ENCODE results near the gene VWA5B1. TPM values are rescaled to one million over a fixed set of nuclear protein-coding genes. Genes with fewer than 3 reads are reported as not detected.

The VWA5B1 gene
- total and polyA plus RNA-seq, 2 donors (not counting 3 experiments of a cell fraction or from before 2014, with no cell fraction given) = not detected

GRCh38 chr1:20373764-20374163, 83.1 kb downstream of the VWA5B1 start:
- no peaks in the 10 kb centered on the region for H3K4me1 ChIP-seq (ENCODE audit: control insufficient read depth, extremely low read depth, insufficient read depth, low read length)
- H2AFZ ChIP-seq (ENCODE audit: low read depth, low read length) = no peak overlapping the region
- no peak overlapping the region for H3K4me2 ChIP-seq (ENCODE audit: insufficient read depth, low read length)
- ChIA-PET CTCF (interaction anchor here (1.5 to 2.0 kb wide), 2 partner anchors 12 to 15 kb away, joined by 3 to 9 read pairs; no protein-coding TSS in a partner anchor), POLR2A (no interaction called here)
- TF ChIP-seq POLR2AphosphoS5 (IDR thresholded peaks at IDR 0.05; ENCODE audit: insufficient read depth, low read depth, low read length) = no peak
- TF ChIP-seq MYC (IDR thresholded peaks at IDR 0.05; ENCODE audit: low read depth, low read length) = no peak
- TF ChIP-seq, protein P1, sequence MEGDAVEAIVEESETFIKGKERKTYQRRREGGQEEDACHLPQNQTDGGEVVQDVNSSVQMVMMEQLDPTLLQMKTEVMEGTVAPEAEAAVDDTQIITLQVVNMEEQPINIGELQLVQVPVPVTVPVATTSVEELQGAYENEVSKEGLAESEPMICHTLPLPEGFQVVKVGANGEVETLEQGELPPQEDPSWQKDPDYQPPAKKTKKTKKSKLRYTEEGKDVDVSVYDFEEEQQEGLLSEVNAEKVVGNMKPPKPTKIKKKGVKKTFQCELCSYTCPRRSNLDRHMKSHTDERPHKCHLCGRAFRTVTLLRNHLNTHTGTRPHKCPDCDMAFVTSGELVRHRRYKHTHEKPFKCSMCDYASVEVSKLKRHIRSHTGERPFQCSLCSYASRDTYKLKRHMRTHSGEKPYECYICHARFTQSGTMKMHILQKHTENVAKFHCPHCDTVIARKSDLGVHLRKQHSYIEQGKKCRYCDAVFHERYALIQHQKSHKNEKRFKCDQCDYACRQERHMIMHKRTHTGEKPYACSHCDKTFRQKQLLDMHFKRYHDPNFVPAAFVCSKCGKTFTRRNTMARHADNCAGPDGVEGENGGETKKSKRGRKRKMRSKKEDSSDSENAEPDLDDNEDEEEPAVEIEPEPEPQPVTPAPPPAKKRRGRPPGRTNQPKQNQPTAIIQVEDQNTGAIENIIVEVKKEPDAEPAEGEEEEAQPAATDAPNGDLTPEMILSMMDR (IDR thresholded peaks at IDR 0.05; ENCODE audit: extremely low read depth in 1 of 2, insufficient read depth in 1 of 2, low read depth in 1 of 2, low read length in 2 of 2) = no peak
- no peak for TF ChIP-seq EZH2 (IDR thresholded peaks at IDR 0.05; ENCODE audit: borderline replicate concordance, low read depth, low read length, severe bottlenecking)
- TF ChIP-seq FOS (IDR thresholded peaks at IDR 0.05; ENCODE audit: borderline replicate concordance, insufficient read depth, low read length) = no peak
- TF ChIP-seq POLR2A (IDR thresholded peaks at IDR 0.05; ENCODE audit: low read depth, low read length) = no peak
- TF ChIP-seq, protein P2, sequence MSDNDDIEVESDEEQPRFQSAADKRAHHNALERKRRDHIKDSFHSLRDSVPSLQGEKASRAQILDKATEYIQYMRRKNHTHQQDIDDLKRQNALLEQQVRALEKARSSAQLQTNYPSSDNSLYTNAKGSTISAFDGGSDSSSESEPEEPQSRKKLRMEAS (IDR thresholded peaks at IDR 0.05; ENCODE audit: insufficient read depth, insufficient read length) = no peak
- TF ChIP-seq JUN (IDR thresholded peaks at IDR 0.05; ENCODE audit: borderline replicate concordance, insufficient read depth, insufficient read length, low read depth) = no peak
- no peak for TF ChIP-seq GATA2 (IDR thresholded peaks at IDR 0.05; ENCODE audit: insufficient read depth, insufficient read length, low read depth, low read length)
- no peaks in the 10 kb centered on the region for H3K9me3 ChIP-seq (replicated peaks; ENCODE audit: control insufficient read depth, insufficient read depth, low read length)
- H3K9ac ChIP-seq (replicated peaks; ENCODE audit: extremely low read depth, insufficient read depth, low read length) = no peak overlapping the region
- FAIRE-seq (no peak), DNase-seq (ENCODE audit: low read depth, low spot score) (no peak)
- peaks cover 3% of the 10 kb centered on the region for H4K20me1 ChIP-seq (replicated peaks; ENCODE audit: control insufficient read depth, extremely low read depth, insufficient read depth, low read length)
- H3K36me3 ChIP-seq (ENCODE audit: control insufficient read depth in 2 of 2, extremely low read depth in 1 of 2, insufficient read depth in 2 of 2, low read length in 2 of 2) = no peaks in the 10 kb centered on the region
- no peak overlapping the region for H3K27ac ChIP-seq (ENCODE audit: insufficient read depth, low read depth, low read length)
- H3K4me3 ChIP-seq (replicated peaks in 1 of 3; ENCODE audit: insufficient read depth in 1 of 3, low read depth in 1 of 3, low read length in 3 of 3) = no peak overlapping the region
- no peaks in the 10 kb centered on the region for H3K79me2 ChIP-seq (ENCODE audit: control insufficient read depth, insufficient read depth, low read length)
- H3K27me3 ChIP-seq (ENCODE audit: control insufficient read depth in 2 of 2, insufficient read depth in 2 of 2, low read length in 2 of 2) = peaks cover 0 to 2% of the 10 kb centered on the region in 2 experiments
- no peaks in the 10 kb centered on the region for H3K9me1 ChIP-seq (replicated peaks; ENCODE audit: control insufficient read depth, extremely low read depth, insufficient read depth, low read length)
- no TSS peak for BruUV-seq (replicated peaks)
- intact Hi-C loops (cut with micrococcal nuclease) (loop anchor here (10.0 kb wide), 1 partner anchor 459 kb away; no protein-coding TSS in a partner anchor), dilution Hi-C loops (cut with MboI; ENCODE audit: extremely low pct_ligation_motif_present, low sequenced_read_pairs) (no loop called here)
